ENCODE data around the gene FTSJ1.
"Not testable (repeated sequence)": the region's sequence is repeated elsewhere in the genome, so short reads cannot be mapped to it uniquely, and the experiment has no call there.

The FTSJ1 gene

DNA sequence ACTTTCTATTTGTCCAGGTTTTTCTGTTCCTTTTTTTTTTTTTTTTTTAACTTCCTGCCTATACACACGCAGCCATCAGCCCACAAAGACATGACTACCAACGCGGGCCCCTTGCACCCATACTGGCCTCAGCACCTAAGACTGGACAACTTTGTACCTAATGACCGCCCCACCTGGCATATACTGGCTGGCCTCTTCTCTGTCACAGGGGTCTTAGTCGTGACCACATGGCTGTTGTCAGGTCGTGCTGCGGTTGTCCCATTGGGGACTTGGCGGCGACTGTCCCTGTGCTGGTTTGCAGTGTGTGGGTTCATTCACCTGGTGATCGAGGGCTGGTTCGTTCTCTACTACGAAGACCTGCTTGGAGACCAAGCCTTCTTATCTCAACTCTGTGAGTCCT, 47.7 kb downstream of the FTSJ1 start:
- no peak for DNase-seq (ENCODE audit: low spot score)

DNA sequence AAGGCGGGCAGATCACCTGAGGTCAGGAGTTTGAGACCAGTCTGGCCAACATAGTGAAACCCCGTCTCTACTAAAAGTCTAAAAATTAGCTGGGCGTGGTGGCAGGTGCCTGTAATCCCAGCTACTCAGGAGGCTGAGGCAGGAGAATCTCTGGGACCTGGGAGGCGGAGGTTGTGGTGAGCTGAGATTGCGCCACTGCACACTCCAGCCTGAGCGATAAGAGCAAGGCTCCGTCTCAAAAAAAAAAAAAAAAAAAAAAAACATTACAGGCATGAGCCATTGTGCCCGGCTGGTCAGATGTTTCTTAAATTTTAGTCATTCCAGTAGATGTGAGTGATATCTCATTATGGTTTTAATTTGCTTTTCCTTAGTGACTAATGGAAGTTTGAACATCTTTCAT, 49.9 kb downstream of the FTSJ1 start:
- not testable (repeated sequence) for DNase-seq (ENCODE audit: low spot score)

DNA sequence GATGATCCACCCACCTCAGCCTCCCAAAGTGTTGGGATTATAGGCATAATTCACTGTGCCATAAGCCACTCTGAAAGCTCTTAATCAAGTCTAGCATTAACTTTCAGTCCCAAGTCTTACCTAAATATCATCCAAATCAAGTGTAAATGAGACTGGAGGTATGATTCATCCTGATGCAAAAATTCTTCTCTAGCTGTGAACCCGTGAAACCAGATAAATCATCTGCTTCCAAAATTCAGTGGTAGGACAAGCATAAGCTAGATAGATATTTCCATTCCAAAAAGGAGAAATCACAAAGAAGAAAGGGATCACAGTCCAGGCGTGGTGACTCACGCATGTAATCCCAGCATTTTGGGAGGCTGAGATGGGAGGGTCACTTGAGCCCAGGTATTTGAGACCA, 54.7 kb downstream of the FTSJ1 start:
- no peak for DNase-seq (ENCODE audit: low spot score)

DNA sequence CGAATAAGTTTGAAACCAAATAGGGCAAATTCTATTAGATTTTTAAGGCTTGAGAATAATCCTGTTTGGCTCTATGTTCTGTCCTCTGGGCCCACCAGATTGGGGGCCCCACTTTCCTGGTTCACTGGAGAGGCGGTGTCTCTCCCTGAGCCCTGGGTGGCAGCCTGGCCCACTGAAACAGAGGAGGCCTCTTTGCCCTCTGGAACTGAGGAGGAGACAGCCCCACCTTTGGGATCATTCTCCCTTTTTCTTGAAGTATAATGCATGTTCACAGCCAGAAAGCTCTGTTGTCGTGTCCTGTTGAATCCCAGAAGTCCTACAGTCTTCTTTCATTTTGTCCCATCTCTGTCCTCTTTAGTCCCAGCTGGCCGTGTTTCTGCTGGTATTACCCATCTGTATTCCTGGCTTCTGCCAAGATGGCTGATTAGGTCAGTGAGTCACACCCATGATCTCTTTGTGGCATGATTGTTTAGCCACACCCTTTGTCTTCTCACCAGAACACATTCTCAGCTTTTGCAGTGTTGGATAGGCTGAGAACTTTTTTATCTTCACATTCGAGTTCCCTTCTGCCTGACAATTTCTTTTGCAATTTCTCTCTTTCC, 55.5 kb downstream of the FTSJ1 start:
- DNase-seq (ENCODE audit: low spot score) = peak; percentile 62

DNA sequence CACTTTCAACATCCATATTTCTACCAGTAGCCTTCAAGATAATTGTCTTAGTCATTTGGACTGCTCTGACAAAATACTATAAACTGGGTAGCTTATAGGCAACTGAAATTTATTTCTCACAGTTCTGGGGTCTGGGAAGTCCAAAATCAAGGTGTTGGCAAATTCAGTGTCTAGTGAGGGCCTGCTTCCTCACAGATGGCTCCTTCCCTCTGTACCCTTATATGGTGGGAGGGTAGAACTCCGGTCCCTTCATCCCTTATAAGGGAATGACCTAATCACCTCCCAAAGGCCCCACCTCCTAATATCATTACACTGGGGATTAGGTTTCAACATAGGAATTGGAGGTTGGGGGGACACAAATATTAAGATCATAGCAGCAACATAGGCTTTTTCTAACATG, 56.2 kb downstream of the FTSJ1 start:
- no peak for DNase-seq (ENCODE audit: low spot score)

DNA sequence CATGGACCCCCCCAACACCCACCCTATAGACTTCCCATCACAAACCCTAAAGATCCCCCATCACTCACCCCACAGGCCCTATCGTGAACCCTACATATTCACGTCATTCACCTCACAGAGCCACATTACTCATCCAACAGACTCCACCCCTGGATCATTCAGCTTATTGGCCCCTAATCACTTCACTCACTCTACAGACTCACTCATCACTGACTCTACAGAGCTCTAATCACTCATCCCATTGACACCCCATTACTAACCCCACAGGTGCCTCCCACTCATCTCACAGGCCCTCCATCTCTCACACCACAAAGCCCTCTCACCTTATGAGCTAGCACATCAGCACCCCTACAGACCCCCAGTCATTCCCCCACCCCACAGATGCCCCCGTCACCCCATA, 57.2 kb downstream of the FTSJ1 start:
- no peak for DNase-seq (ENCODE audit: low spot score)

All from AG08395 (cell line).